Measurements from ENCODE around the gene ERO1B.

DNA sequence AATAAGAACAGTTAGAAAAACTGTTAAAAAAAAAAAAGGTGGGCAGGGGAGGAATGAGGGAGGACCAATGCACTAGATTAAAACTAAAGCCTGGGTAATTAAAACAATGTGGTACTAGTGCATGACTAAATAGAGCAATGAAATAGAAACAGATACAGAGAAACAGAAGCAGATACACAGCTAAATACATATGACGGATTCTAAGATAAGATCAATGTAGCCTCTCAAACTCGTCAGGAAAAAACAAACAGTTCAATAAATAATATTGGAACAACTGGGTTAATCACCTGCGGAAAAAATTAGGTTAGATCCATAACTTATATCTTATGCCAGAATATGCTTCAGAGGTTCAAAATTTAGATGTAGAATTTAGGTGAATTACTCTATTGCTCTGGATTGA, 68.2 kb downstream of the ERO1B start:
- no peak for TF ChIP-seq POLR2A (IDR thresholded peaks at IDR 0.05; ENCODE audit: borderline replicate concordance, extremely low read depth, insufficient read depth, insufficient read length)
- TF ChIP-seq FOSL1 (IDR thresholded peaks at IDR 0.05; ENCODE audit: low read depth) = no peak
- TF ChIP-seq, protein P1, sequence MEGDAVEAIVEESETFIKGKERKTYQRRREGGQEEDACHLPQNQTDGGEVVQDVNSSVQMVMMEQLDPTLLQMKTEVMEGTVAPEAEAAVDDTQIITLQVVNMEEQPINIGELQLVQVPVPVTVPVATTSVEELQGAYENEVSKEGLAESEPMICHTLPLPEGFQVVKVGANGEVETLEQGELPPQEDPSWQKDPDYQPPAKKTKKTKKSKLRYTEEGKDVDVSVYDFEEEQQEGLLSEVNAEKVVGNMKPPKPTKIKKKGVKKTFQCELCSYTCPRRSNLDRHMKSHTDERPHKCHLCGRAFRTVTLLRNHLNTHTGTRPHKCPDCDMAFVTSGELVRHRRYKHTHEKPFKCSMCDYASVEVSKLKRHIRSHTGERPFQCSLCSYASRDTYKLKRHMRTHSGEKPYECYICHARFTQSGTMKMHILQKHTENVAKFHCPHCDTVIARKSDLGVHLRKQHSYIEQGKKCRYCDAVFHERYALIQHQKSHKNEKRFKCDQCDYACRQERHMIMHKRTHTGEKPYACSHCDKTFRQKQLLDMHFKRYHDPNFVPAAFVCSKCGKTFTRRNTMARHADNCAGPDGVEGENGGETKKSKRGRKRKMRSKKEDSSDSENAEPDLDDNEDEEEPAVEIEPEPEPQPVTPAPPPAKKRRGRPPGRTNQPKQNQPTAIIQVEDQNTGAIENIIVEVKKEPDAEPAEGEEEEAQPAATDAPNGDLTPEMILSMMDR (IDR thresholded peaks at IDR 0.05 in 2 of 3, conservative IDR thresholded peaks at IDR 0.05 in 1 of 3; ENCODE audit: borderline replicate concordance in 1 of 3, insufficient read depth in 1 of 3, low read depth in 2 of 3, low read length in 2 of 3) = no peak
- no peak for TF ChIP-seq SIN3A (IDR thresholded peaks at IDR 0.05; ENCODE audit: low read depth)
- TF ChIP-seq, protein P2, sequence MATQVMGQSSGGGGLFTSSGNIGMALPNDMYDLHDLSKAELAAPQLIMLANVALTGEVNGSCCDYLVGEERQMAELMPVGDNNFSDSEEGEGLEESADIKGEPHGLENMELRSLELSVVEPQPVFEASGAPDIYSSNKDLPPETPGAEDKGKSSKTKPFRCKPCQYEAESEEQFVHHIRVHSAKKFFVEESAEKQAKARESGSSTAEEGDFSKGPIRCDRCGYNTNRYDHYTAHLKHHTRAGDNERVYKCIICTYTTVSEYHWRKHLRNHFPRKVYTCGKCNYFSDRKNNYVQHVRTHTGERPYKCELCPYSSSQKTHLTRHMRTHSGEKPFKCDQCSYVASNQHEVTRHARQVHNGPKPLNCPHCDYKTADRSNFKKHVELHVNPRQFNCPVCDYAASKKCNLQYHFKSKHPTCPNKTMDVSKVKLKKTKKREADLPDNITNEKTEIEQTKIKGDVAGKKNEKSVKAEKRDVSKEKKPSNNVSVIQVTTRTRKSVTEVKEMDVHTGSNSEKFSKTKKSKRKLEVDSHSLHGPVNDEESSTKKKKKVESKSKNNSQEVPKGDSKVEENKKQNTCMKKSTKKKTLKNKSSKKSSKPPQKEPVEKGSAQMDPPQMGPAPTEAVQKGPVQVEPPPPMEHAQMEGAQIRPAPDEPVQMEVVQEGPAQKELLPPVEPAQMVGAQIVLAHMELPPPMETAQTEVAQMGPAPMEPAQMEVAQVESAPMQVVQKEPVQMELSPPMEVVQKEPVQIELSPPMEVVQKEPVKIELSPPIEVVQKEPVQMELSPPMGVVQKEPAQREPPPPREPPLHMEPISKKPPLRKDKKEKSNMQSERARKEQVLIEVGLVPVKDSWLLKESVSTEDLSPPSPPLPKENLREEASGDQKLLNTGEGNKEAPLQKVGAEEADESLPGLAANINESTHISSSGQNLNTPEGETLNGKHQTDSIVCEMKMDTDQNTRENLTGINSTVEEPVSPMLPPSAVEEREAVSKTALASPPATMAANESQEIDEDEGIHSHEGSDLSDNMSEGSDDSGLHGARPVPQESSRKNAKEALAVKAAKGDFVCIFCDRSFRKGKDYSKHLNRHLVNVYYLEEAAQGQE (IDR thresholded peaks at IDR 0.05; ENCODE audit: low read depth) = no peak
- no peak for TF ChIP-seq RAD21 (IDR thresholded peaks at IDR 0.05; ENCODE audit: low read depth)
- no peak for TF ChIP-seq POLR2AphosphoS5 (IDR thresholded peaks at IDR 0.05; ENCODE audit: low read depth, low read length)
- no peak for TF ChIP-seq JUND (IDR thresholded peaks at IDR 0.05)
- TF ChIP-seq EZH2 (IDR thresholded peaks at IDR 0.05) = no peak
- TF ChIP-seq, protein P3, sequence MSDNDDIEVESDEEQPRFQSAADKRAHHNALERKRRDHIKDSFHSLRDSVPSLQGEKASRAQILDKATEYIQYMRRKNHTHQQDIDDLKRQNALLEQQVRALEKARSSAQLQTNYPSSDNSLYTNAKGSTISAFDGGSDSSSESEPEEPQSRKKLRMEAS (IDR thresholded peaks at IDR 0.05) = no peak
- TF ChIP-seq ZNF274 (IDR thresholded peaks at IDR 0.05; ENCODE audit: low read depth, low read length) = no peak
- TF ChIP-seq CEBPB (IDR thresholded peaks at IDR 0.05; ENCODE audit: low read depth) = no peak
- no peak for TF ChIP-seq EZH2phosphoT487 (IDR thresholded peaks at IDR 0.05; ENCODE audit: borderline replicate concordance)
- TF ChIP-seq YY1 (IDR thresholded peaks at IDR 0.05; ENCODE audit: extremely low read depth, insufficient replicate concordance, low read depth, low read length) = no peak
